ENCODE measurements around the gene CMSS1.
"Not testable (repeated sequence)": the region's sequence is repeated elsewhere in the genome, so short reads cannot be mapped to it uniquely, and the experiment has no call there.

CMSS1 gene

DNA sequence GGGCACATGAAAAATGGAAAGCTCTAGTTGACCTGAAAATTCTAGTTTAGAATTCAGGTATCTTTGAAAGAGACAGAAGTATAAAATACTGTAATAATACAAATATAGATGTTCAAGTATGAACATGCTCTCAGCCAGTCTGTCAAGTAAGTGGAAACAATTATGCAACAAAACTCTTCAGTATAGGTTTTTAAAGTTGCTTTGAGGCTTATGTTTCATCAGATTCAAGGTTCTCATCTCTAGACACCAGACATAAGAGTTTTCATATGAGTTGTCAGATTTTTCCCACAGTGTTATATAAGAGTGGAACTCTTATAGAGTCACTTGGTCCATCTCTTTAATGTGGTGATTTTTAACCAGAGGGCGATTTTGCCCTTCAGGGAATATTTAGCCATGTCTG lies 22.0 kb downstream of the CMSS1 start:
- no peaks in the 10 kb centered on the region for H3K27me3 ChIP-seq (ENCODE audit: insufficient read depth, low read length)
- peaks cover 7% of the 10 kb centered on the region for H3K4me1 ChIP-seq (ENCODE audit: control insufficient read depth, insufficient read depth, low read length, unreplicated experiment)
- no peak overlapping the region for H3K4me3 ChIP-seq (ENCODE audit: low read depth, low read length)
- no peaks in the 10 kb centered on the region for H3K36me3 ChIP-seq (ENCODE audit: insufficient read depth, low read length)
- H3K79me2 ChIP-seq (ENCODE audit: control insufficient read depth, insufficient read depth, low read length, unreplicated experiment): peaks cover 10% of the 10 kb centered on the region
- H2AFZ ChIP-seq (ENCODE audit: low read length, unreplicated experiment): no peak overlapping the region
- H3K27ac ChIP-seq (ENCODE audit: low read depth, low read length): no peak overlapping the region

DNA sequence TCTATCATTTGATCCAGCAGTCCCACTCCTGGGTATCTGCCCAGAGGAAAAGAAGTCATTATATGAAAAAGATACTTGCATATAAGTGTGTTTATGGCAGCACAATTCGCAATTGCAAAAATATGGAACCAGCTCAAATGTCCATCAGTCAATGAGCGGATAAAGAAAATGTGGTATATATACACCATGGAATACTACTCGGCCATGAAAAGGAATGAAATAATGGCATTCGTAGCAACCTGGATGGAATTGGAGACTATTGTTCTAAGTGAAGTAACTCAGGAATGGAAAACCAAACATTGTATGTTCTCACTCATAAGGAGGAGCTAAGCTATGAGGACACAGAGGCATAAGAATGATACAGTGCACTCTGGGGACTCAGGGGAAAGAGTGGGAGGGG lies 24.3 kb downstream of the CMSS1 start:
- H3K79me2 ChIP-seq (ENCODE audit: control insufficient read depth, insufficient read depth, low read length, unreplicated experiment); H3K36me3 ChIP-seq (ENCODE audit: insufficient read depth, low read length); H3K27me3 ChIP-seq (ENCODE audit: insufficient read depth, low read length); H3K27ac ChIP-seq (ENCODE audit: low read depth, low read length); H3K4me3 ChIP-seq (ENCODE audit: low read depth, low read length); H2AFZ ChIP-seq (ENCODE audit: low read length, unreplicated experiment): not testable (repeated sequence)
- peaks cover 30% of the 10 kb centered on the region for H3K4me1 ChIP-seq (ENCODE audit: control insufficient read depth, insufficient read depth, low read length, unreplicated experiment)

DNA sequence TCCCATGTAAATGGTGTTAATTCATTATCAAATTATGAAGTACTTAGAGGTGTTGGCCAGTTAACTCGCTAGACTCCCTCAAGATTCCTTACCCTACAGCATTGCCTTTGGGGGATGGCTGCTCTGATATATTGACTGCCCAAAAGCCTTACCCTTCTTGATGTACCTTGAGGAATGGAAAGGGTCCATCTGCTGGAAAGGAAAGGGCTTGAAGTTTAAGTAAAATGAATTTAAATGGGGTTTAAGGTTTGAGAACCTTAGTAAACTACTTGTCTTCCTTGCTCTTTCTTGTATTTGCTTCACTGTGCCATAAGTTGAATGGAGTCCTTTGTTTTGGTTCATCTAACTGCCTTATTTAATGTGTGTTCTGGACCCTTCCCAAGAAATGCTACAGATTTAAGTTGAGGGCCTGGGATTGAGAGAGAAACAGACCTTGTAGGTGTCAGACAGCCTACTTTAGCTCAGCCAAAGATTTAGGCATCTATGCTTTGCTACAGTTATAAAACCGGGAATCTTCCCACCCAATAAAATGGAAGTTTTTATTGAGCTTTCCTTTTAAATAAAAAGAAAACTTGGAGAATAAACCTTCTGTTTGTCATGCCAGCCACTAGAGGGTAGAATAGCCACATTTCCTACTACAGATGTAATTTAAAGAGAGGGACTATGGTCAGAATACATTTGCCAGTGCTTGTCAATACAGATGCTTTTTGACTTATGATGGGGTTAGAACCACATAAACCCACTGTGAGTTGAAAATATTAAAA lies 25.3 kb downstream of the CMSS1 start:
- Histone ChIP-seq H3K36me3 (ENCODE audit: insufficient read depth, low read length) (no peaks in the 10 kb centered on the region), H3K27me3 (ENCODE audit: insufficient read depth, low read length) (no peaks in the 10 kb centered on the region), H3K79me2 (ENCODE audit: control insufficient read depth, insufficient read depth, low read length, unreplicated experiment) (peaks cover 9% of the 10 kb centered on the region), H3K4me3 (ENCODE audit: low read depth, low read length) (peak overlapping the region; percentile 49), H3K4me1 (ENCODE audit: control insufficient read depth, insufficient read depth, low read length, unreplicated experiment) (peaks cover 37% of the 10 kb centered on the region), H3K27ac (ENCODE audit: low read depth, low read length) (peak overlapping the region; percentile 47), H2AFZ (ENCODE audit: low read length, unreplicated experiment) (peak overlapping the region; percentile 28)

DNA sequence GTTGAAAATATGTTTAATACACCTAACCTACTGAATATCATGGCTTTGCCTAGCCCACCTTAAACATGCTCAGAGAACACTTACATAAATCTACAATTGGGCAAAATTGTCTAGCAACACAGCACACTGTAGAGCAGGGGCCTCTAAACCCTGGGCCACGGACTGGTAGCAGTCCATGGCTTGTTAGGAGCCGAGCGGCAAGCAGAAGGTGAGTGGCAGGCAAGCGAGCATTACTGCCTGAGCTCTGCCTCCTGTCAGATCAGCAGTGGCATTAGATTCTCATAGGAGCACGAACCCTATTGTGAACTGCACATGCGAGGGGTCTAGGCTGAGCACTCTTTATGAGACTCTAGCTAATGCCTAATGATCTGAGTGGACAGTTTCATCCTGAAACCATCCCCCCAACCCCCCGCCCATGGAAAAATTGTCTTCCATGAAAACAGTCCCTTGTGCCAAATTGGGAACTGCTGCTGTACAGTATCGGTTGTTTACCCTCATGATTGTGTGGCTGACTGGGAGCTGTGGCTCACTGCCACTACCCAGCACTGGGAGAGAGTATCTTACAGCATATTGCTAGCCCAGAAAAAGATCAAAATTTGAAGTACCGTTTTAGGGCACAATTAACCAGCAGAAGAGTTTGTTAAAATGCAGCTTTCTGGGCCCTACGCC lies 26.1 kb downstream of the CMSS1 start:
- no peaks in the 10 kb centered on the region for H3K36me3 ChIP-seq (ENCODE audit: insufficient read depth, low read length)
- H3K4me3 ChIP-seq (ENCODE audit: low read depth, low read length): no peak overlapping the region
- H2AFZ ChIP-seq (ENCODE audit: low read length, unreplicated experiment): no peak overlapping the region
- peak overlapping the region; percentile 21 for H3K27ac ChIP-seq (ENCODE audit: low read depth, low read length)
- H3K27me3 ChIP-seq (ENCODE audit: insufficient read depth, low read length): no peaks in the 10 kb centered on the region
- peaks cover 37% of the 10 kb centered on the region for H3K4me1 ChIP-seq (ENCODE audit: control insufficient read depth, insufficient read depth, low read length, unreplicated experiment)
- H3K79me2 ChIP-seq (ENCODE audit: control insufficient read depth, insufficient read depth, low read length, unreplicated experiment): peaks cover 13% of the 10 kb centered on the region

DNA sequence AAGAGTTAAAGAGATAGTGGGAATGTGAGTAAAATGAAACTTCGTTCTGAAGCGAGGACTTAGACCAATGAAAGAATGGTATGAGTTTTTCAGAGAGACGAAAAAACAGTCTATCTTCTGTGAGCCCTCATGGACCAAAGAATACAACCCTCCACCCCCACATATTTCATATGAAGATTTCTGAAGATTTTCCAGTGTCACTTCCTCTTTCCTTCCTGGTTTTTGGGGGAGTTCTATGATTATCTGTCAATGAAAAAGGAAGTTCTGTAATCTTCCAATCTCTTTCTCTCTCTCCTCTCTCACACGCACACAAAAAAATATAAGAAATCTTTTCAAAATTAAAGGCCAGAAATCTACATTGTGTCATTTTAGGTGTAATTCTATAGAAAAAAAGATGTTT lies 27.7 kb downstream of the CMSS1 start:
- Histone ChIP-seq H2AFZ (ENCODE audit: low read length, unreplicated experiment) (no peak overlapping the region), H3K27ac (ENCODE audit: low read depth, low read length) (peak overlapping the region; percentile 83; the same call in 1 of the 2 replicates), H3K4me1 (ENCODE audit: control insufficient read depth, insufficient read depth, low read length, unreplicated experiment) (peaks cover 37% of the 10 kb centered on the region), H3K79me2 (ENCODE audit: control insufficient read depth, insufficient read depth, low read length, unreplicated experiment) (peaks cover 26% of the 10 kb centered on the region), H3K4me3 (ENCODE audit: low read depth, low read length) (no peak overlapping the region), H3K27me3 (ENCODE audit: insufficient read depth, low read length) (no peaks in the 10 kb centered on the region), H3K36me3 (ENCODE audit: insufficient read depth, low read length) (peaks cover 5% of the 10 kb centered on the region; the same call in 1 of the 2 replicates)

DNA sequence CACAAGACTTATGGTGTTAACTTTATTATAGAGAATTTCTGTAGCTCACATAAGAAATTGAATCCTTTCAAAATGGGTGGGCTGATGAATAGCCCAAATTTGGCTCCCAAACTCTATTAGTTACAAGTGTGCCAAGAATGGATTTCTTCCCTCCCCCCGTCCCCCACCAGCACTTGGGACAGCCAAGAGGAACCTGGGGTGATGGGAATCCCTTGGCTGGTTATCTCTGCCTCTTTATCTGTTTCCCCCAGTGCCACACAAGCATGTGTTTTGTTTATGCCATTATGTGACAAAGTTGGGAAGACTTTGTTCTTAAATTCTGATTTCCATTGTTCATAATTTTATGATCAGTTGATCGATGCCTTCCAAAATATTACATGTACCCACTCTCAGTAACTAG lies 28.3 kb downstream of the CMSS1 start:
- peaks cover 30% of the 10 kb centered on the region for H3K79me2 ChIP-seq (ENCODE audit: control insufficient read depth, insufficient read depth, low read length, unreplicated experiment)

DNA sequence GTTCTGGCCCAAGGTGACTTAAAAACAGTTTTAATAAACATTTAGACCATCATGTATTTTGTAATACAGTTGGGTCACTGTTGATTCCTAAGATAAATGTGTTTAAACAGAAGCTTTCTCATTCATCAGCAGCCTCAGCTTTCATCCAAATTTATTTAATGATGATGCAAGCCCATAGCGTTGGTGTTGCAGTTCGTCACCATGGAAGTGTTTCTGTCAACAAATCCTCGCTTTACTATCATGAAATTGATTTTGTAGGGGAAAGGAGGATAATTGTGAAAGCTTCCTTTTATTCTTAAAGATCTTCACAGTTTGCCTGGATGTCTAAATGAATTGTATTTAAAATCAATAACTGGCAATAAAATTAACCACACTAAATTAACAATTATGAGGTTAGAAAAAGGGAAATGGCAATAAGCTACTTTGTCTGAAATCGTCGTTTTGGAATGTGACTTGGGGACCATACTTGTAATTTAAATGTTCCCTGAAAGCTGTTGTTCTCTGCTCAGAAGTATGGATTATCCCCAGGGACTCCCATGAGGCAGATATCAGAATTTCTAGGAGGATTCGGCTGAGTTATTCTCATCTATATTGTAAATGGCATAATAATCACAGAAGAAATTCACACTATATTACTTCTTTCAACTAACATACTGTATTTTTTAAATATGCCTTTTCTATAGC lies 29.0 kb downstream of the CMSS1 start:
- Histone ChIP-seq H3K36me3 (ENCODE audit: insufficient read depth, low read length) (peaks cover 9% of the 10 kb centered on the region), H2AFZ (ENCODE audit: low read length, unreplicated experiment) (no peak overlapping the region), H3K27ac (ENCODE audit: low read depth, low read length) (peak overlapping the region; percentile 83), H3K27me3 (ENCODE audit: insufficient read depth, low read length) (no peaks in the 10 kb centered on the region), H3K79me2 (ENCODE audit: control insufficient read depth, insufficient read depth, low read length, unreplicated experiment) (peaks cover 35% of the 10 kb centered on the region), H3K4me1 (ENCODE audit: control insufficient read depth, insufficient read depth, low read length, unreplicated experiment) (peaks cover 37% of the 10 kb centered on the region), H3K4me3 (ENCODE audit: low read depth, low read length) (no peak overlapping the region)

More for the DNA sequence above, 28.3 kb downstream of the CMSS1 start:
- H3K4me1 ChIP-seq (ENCODE audit: control insufficient read depth, insufficient read depth, low read length, unreplicated experiment): peaks cover 37% of the 10 kb centered on the region
- H3K4me3 ChIP-seq (ENCODE audit: low read depth, low read length): no peak overlapping the region
- no peaks in the 10 kb centered on the region for H3K27me3 ChIP-seq (ENCODE audit: insufficient read depth, low read length)
- H2AFZ ChIP-seq (ENCODE audit: low read length, unreplicated experiment): no peak overlapping the region
- peak overlapping the region; percentile 83 for H3K27ac ChIP-seq (ENCODE audit: low read depth, low read length)
- H3K36me3 ChIP-seq (ENCODE audit: insufficient read depth, low read length): peaks cover 9% of the 10 kb centered on the region; the same call in 1 of the 2 replicates

DNA sequence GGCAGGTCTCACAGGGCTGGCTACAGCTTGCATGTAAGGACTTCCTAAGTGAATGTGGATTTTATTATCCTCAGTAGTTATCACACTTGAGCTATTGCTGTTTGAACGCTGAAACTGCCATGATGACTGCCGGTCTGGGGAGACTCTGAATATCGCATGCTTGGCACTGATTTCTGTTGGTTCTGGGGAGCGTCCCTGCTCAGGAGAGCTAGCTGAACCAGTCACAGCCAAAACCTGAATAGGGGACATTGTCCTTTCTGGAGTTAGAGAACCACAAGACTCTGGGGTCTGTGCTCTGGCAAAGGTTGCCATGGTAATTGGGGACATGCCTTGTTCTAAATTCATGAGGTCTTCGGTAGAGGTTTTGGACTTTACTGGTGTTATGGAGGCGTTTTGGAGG lies 30.8 kb downstream of the CMSS1 start:
- H3K27me3 ChIP-seq (ENCODE audit: insufficient read depth, low read length): no peaks in the 10 kb centered on the region
- H3K4me3 ChIP-seq (ENCODE audit: low read depth, low read length): no peak overlapping the region
- H3K79me2 ChIP-seq (ENCODE audit: control insufficient read depth, insufficient read depth, low read length, unreplicated experiment): peaks cover 46% of the 10 kb centered on the region
- H3K4me1 ChIP-seq (ENCODE audit: control insufficient read depth, insufficient read depth, low read length, unreplicated experiment): peaks cover 37% of the 10 kb centered on the region
- H3K27ac ChIP-seq (ENCODE audit: low read depth, low read length): no peak overlapping the region
- no peak overlapping the region for H2AFZ ChIP-seq (ENCODE audit: low read length, unreplicated experiment)
- H3K36me3 ChIP-seq (ENCODE audit: insufficient read depth, low read length): peaks cover 14% of the 10 kb centered on the region

DNA sequence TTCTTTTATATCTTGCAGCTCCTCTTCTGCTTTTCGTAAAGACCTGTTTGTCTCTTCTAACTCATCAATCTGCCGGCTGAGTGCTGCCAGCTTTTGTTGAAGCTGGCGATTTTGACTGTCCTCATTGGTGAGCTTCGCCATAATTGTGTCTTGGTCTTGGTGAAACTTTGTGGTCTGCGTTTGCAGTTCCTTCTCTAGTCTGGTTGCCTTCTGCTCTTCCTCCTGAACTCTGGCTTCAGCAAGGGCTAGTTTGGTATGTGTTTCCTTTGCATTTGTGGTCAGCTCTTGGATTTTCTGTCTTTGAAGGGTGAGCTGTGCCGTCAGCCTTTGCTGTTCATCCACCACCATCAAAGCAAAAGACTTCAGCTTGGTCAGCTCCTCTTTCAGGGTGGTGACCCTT lies 32.9 kb downstream of the CMSS1 start:
- no peak overlapping the region for H3K27ac ChIP-seq (ENCODE audit: low read depth, low read length)
- no peak overlapping the region for H2AFZ ChIP-seq (ENCODE audit: low read length, unreplicated experiment)
- H3K27me3 ChIP-seq (ENCODE audit: insufficient read depth, low read length): no peaks in the 10 kb centered on the region
- peaks cover 14% of the 10 kb centered on the region for H3K36me3 ChIP-seq (ENCODE audit: insufficient read depth, low read length)
- H3K79me2 ChIP-seq (ENCODE audit: control insufficient read depth, insufficient read depth, low read length, unreplicated experiment): peaks cover 63% of the 10 kb centered on the region
- peaks cover 20% of the 10 kb centered on the region for H3K4me1 ChIP-seq (ENCODE audit: control insufficient read depth, insufficient read depth, low read length, unreplicated experiment)
- H3K4me3 ChIP-seq (ENCODE audit: low read depth, low read length): no peak overlapping the region

DNA sequence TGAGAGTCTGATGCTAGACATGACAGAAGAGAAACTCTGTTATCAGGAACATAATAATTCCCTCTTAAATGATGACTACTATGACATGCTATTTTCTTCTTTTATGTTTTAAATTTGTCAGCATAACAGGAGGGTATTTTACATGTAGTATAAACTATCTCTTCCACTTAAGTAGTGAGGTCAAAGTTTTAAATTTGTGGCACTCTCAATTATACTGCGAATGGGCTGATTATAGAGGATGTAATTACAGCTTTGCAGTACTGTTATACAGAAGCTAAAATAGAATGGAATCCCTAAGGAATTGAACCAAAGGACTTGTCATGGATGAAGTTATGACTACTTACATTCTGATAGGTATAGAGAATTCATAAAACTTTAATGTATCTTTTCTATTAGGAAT lies 34.3 kb downstream of the CMSS1 start:
- peaks cover 70% of the 10 kb centered on the region for H3K79me2 ChIP-seq (ENCODE audit: control insufficient read depth, insufficient read depth, low read length, unreplicated experiment)
- peaks cover 14% of the 10 kb centered on the region for H3K36me3 ChIP-seq (ENCODE audit: insufficient read depth, low read length)
- H3K4me1 ChIP-seq (ENCODE audit: control insufficient read depth, insufficient read depth, low read length, unreplicated experiment): peaks cover 7% of the 10 kb centered on the region

More for the DNA sequence above, 34.3 kb downstream of the CMSS1 start:
- H3K4me3 ChIP-seq (ENCODE audit: low read depth, low read length): no peak overlapping the region
- no peak overlapping the region for H3K27ac ChIP-seq (ENCODE audit: low read depth, low read length)
- H3K27me3 ChIP-seq (ENCODE audit: insufficient read depth, low read length): no peaks in the 10 kb centered on the region
- no peak overlapping the region for H2AFZ ChIP-seq (ENCODE audit: low read length, unreplicated experiment)

All from ACC112 (cell line).